ENCODE data around the gene CLTB.

The CLTB gene

DNA sequence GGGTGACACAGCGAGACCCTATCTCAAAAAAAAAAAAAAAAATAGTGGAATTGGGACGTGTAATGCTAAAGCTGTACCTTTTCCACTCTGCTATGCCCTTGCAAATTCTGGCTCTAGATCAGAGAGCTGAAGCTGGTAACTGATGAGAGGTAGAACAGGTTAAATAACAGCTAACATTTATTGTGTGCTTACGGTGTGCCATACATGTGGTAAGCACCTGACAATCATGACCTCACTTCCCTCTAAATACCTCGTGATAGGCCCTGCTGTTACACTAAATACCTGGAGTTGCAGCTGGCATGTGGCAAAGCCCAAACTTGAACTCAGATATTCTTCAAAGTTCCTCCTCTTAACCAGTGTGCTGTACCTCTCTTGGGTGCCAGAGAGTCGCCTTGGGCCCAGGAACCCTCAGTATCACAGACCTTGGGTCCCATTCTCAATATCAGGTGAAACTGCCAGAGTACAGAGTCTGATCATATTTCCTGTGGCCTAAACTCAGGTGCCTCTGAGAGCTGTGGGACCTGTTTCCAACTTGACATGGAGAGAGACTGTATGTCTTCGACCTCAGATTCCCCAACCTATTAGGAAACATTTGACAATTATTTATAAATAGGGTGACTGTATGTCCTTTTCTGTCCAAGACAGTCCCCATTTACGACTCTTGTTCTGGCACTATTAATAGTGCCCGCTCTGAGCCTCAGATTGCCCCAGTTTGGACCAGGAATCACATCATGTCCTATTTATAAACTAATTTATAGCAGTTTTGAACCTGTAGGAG lies 46.2 kb downstream of the CLTB start:
- no peak for TF ChIP-seq FOXP2 (optimal IDR thresholded peaks at IDR 0.05; ENCODE audit: borderline replicate concordance, extremely low read depth, extremely low read length, insufficient read depth)
- no peak for TF ChIP-seq POLR2AphosphoS5 (IDR thresholded peaks at IDR 0.05; ENCODE audit: low read depth, low read length)

DNA sequence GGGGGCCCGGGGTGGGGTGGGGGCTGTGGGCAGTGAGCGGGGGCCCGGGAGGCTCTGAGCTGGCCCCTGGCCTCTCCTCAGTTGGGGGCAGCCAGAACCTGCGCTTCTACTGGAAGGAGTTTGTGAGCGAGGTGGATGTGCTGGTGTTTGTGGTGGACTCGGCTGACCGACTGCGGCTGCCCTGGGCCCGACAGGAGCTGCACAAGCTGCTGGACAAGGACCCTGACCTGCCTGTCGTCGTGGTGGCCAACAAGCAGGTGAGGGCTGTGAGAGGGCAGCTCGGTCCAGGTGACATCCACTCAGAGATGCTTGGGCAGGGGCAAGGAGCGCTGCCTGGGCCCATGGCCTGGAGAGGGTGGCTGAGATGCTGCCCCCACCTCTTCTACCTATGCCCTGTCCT lies 47.6 kb downstream of the CLTB start:
- TF ChIP-seq, protein P1, sequence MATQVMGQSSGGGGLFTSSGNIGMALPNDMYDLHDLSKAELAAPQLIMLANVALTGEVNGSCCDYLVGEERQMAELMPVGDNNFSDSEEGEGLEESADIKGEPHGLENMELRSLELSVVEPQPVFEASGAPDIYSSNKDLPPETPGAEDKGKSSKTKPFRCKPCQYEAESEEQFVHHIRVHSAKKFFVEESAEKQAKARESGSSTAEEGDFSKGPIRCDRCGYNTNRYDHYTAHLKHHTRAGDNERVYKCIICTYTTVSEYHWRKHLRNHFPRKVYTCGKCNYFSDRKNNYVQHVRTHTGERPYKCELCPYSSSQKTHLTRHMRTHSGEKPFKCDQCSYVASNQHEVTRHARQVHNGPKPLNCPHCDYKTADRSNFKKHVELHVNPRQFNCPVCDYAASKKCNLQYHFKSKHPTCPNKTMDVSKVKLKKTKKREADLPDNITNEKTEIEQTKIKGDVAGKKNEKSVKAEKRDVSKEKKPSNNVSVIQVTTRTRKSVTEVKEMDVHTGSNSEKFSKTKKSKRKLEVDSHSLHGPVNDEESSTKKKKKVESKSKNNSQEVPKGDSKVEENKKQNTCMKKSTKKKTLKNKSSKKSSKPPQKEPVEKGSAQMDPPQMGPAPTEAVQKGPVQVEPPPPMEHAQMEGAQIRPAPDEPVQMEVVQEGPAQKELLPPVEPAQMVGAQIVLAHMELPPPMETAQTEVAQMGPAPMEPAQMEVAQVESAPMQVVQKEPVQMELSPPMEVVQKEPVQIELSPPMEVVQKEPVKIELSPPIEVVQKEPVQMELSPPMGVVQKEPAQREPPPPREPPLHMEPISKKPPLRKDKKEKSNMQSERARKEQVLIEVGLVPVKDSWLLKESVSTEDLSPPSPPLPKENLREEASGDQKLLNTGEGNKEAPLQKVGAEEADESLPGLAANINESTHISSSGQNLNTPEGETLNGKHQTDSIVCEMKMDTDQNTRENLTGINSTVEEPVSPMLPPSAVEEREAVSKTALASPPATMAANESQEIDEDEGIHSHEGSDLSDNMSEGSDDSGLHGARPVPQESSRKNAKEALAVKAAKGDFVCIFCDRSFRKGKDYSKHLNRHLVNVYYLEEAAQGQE (IDR thresholded peaks at IDR 0.05; ENCODE audit: insufficient read depth in 1 of 2, low read depth in 2 of 2, low read length in 2 of 2) = no peak
- TF ChIP-seq SIN3A (IDR thresholded peaks at IDR 0.05; ENCODE audit: borderline replicate concordance, insufficient read depth, low read length) (no peak), POLR2AphosphoS5 (IDR thresholded peaks at IDR 0.05; ENCODE audit: low read depth, low read length) (no peak), FOXP2 (optimal IDR thresholded peaks at IDR 0.05; ENCODE audit: borderline replicate concordance, extremely low read depth, extremely low read length, insufficient read depth) (no peak), TAF1 (IDR thresholded peaks at IDR 0.05; ENCODE audit: borderline replicate concordance, insufficient read depth, low read length) (no peak)

DNA sequence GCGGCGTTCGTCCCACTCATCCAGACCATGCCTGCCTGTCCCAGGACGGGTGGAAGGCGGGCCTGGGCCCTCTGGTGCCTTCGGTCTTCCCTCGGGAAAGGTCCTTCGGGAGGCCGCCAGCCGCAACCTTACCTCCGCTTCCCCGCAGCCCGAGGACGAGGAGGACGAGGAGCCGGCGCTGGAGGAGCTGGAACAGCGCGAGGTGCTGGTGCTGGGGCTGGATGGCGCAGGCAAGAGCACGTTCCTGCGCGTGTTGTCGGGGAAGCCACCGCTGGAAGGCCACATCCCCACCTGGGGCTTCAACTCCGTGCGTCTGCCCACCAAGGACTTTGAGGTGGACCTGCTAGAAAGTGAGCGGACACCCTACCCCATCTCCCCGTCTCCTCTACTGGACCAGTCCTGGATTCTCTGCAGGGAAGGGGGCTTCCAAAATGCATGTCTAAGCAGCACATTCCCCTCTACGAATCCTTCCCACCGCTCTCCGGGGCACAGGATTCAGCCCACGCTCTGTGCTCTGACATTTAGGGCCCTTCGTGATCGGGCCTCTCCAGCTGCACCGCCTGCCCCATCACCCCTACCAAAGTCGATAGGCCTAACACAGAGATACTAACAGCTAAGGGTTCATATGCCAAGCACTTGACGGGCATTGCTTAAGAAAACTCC lies 50.0 kb downstream of the CLTB start:
- TF ChIP-seq TAF1 (IDR thresholded peaks at IDR 0.05; ENCODE audit: borderline replicate concordance, insufficient read depth, low read length) (no peak), SIN3A (IDR thresholded peaks at IDR 0.05; ENCODE audit: borderline replicate concordance, insufficient read depth, low read length) (no peak), FOXP2 (optimal IDR thresholded peaks at IDR 0.05; ENCODE audit: borderline replicate concordance, extremely low read depth, extremely low read length, insufficient read depth) (no peak), POLR2AphosphoS5 (IDR thresholded peaks at IDR 0.05; ENCODE audit: low read depth, low read length) (no peak)
- TF ChIP-seq, protein P1 (IDR thresholded peaks at IDR 0.05; ENCODE audit: insufficient read depth in 1 of 2, low read depth in 2 of 2, low read length in 2 of 2) = no peak

DNA sequence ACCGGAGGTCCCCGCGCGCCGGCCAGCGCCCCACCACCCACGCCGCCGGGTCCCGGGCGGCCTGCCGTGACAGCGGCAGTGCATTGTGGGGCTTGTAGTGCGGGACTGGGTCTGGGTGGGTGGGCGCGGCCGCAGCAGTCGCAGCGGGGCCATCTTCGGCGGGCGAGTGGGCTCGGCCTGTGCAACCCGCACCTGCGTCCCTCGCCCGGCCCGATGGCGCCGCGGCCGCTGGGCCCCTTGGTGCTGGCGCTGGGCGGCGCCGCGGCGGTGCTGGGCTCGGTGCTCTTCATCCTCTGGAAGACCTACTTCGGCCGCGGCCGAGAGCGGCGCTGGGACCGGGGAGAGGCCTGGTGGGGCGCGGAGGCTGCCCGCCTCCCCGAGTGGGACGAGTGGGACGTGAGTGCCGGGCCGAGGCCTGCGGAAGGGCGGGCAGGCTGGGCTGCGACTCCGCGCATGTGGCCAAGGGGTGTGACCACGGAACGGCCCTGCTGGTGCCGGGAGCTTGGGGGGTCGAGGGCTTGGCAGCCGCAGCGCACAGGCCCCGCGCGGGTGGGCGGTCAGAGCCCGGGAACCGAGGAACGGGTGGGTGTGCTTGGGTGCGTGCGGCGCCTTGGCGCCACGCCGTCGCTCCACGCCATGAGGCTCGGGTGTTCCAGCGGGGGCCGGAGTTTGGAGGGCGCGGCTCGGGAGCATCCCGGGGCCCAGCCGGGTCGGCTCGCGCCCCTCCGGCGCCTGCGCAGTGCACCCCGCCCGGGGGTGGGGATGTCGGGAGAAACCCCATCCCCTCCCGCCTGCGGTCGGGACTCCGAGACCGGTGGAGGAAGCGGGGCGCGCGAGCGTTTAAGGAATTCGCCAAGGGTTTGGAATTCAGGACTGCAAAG lies 50.7 kb downstream of the CLTB start, which contains the start of gene ARL10:
Gene ARL10, plus strand, starts transcription at position 137 of the 881 bp plus-strand sequence. Its CDS starts 77 bp downstream, at position 214.
- TF ChIP-seq TAF1 (IDR thresholded peaks at IDR 0.05; ENCODE audit: borderline replicate concordance, insufficient read depth, low read length) (no peak), FOXP2 (optimal IDR thresholded peaks at IDR 0.05; ENCODE audit: borderline replicate concordance, extremely low read depth, extremely low read length, insufficient read depth) (no peak), SIN3A (IDR thresholded peaks at IDR 0.05; ENCODE audit: borderline replicate concordance, insufficient read depth, low read length) (no peak), POLR2AphosphoS5 (IDR thresholded peaks at IDR 0.05; ENCODE audit: low read depth, low read length) (no peak)
- TF ChIP-seq, protein P1 (IDR thresholded peaks at IDR 0.05; ENCODE audit: insufficient read depth in 1 of 2, low read depth in 2 of 2, low read length in 2 of 2) = no peak

DNA sequence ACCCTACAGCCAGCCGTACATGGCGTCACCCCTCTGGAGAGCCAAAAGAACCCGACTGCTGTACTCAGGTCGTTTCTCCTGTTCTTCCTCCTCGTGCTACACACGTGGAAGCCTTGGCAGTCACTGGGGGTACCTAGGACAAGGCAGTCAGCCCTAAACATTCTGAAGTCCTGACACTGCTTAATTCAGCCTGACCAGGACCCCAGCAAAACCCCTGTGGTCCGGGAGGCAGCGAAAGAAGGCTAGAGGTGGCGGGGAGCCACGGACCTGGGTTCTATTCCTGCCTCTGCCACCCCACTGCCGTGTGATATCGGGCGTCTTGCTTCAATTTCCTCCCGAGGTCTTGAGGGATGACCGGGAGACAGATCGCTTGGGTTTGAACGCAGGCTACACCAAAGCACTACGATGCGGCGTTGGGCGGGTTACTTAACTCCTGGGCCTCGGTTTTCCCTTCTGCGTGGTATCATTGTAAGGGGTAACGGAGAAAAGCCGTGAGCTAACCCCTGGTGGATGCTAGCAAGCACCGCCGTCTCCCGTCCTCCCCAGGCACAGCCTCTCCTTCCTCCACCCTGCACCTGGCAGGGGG lies 51.5 kb downstream of the CLTB start:
- TF ChIP-seq FOXP2 (optimal IDR thresholded peaks at IDR 0.05; ENCODE audit: borderline replicate concordance, extremely low read depth, extremely low read length, insufficient read depth) (no peak), SIN3A (IDR thresholded peaks at IDR 0.05; ENCODE audit: borderline replicate concordance, insufficient read depth, low read length) (no peak), POLR2AphosphoS5 (IDR thresholded peaks at IDR 0.05; ENCODE audit: low read depth, low read length) (no peak), TAF1 (IDR thresholded peaks at IDR 0.05; ENCODE audit: borderline replicate concordance, insufficient read depth, low read length) (no peak)
- TF ChIP-seq, protein P1 (IDR thresholded peaks at IDR 0.05; ENCODE audit: insufficient read depth in 1 of 2, low read depth in 2 of 2, low read length in 2 of 2) = no peak

Measured in PFSK-1 (cell line).